Measurements from ENCODE around the gene LSM14A.
"Not testable (repeated sequence)": the region's sequence is repeated elsewhere in the genome, so short reads cannot be mapped to it uniquely, and the experiment has no call there.

LSM14A gene

DNA sequence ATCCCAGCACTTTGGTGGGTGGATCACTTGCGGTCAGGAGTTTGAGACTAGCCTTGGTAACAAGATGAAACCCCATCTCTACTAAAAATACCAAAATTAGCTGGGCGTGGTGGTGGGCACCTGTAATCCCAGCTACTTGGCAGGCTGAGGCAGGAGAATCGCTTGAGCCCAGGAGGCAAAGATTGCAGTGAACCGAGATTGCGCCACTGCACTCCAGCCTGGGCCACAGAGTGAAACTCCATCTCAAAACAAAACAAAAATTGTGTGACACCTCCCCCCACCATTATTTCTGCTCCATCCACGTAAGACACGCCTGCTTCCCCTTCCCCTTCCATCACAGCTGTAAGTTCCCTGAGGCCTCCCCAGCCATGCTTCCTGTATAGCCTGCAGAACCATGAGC lies 13.3 kb upstream of the LSM14A start:
- not testable (repeated sequence) for DNase-seq (ENCODE audit: low spot score)

DNA sequence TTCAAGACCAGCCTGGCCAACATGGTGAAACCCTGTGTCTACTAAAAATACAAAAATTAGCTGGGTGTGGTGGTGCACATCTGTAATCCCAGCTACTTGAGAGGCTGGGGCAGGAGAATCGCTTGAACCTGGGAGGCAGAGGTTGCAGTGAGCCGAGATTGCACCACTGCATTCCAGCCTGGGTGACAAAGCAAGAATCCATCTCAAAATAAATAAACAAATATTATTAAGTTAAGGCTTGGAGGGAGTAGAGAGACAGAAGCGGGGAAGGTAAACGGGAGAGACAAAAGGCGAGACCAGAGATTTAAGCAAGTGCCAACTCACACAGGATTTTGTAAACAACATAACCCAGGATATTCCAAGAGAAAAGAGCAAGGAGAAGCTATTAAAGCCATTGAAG lies 12.8 kb upstream of the LSM14A start:
- DNase-seq (ENCODE audit: low spot score): not testable (repeated sequence)

DNA sequence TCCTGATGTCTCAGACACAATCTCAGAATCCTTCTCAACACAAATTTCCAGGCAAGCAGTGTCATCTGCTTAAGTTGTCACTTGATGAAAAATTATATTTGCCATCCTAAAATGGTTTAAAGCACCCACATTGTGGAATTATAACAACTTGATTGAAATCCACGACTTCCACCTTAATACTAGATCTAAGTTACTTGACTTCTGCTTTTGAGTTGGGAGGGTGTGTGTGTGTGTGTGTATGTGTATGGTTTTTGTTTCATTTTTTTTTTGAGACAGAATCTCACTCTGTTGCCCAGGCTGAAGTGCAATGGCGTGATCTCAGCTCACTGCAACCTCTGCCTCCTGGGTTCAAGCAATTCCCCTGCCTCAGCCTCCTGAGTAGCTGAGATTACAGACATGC lies 10.4 kb upstream of the LSM14A start:
- not testable (repeated sequence) for DNase-seq (ENCODE audit: low spot score)

DNA sequence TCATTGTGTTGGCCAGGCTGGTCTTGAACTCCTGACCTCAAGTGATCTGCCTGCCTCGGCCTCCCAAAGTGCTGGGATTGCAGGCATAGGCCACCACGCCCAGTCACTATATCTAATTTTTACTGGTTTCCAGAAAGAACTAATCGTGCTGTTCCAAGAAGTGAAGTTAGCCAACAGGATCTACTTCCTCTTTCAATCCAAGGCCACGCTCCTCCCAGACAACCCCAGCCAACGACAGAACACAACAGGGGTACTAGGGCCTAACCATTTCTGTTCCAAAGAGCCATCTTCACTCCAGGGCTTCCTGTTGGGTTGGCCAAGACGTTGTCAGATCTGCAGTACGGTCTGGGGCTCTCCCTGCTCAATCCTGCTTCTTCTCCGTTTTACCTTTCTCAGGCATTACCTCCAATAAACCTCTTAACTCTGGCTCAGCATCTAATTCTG lies 7.0 kb upstream of the LSM14A start:
- DNase-seq (ENCODE audit: low spot score): no peak

DNA sequence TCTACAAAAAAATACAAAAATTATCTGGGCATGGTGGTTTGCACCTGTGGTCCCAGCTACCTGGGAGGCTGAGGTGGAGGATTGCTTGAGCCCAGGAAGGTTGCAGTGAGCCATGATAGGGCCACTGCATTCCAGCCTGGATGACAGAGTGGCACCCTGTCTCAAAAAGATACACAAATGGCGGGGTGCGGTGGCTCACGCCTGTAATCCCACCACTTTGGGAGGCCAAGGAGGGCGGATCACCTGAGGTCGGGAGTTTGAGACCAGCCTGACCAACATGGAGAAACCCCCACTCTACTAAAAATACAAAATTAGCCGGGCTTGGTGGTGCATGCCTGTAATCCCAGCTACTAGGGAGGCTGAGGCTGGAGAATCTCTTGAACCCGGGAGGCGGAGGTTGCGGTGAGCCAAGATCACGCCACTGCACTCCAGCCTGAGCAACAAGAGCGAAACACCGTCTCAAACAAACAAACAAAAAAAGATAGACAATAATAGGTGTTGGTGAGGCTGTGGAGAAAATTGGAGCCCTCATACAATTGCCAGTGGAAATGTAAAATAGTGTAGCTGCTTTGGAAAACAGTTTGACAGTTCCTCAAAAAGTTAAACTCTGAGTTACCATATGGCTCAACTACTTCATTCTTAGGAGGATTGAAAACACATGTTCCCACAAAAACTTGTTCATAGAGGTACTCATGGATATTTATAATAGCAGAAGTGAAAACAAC lies 2.7 kb upstream of the LSM14A start:
- not testable (repeated sequence) for DNase-seq (ENCODE audit: low spot score)

DNA sequence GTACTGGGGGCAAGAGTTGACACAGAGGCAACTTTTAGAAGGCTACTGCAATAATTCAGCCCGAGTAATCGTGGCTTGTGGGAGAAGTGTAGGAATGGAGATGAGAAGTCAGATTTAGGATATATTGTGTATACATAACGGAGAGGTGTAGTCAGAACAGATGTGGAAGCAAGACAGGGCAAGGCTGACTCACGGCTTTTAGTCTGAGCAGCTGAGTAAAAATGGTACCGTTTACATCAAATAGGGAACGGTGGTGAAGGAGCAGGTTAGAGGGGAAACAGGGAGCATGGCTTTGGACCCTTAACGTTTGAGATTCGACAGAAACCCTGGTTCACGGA lies 796 bp upstream of the LSM14A start:
- DNase-seq (ENCODE audit: low spot score): no peak

DNA sequence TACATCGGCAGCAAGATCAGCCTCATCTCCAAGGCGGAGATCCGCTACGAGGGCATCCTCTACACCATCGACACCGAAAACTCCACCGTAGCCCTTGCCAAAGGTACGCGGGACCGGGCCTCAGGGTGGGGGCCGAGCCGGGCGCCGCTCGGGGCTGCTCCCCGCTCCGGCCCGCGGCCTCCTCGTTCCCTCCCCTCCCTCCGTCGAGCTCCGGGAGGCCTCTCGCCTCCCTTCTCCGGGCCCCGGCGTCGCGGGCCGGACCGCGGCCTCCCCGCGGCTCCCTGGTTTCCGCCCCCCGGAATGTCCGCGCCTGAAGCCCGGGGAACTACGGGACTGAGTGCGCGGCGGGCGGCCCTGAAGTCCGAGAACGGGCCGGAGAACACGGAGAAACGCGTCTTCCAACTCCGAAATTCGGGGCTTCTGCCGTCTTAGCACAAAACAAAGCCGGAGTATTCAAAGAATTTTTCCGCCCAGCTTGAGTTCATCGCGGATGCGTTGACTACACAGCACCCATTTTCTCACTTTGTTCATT lies 423 bp downstream of the LSM14A start:
- DNase-seq (ENCODE audit: low spot score): no peak

DNA sequence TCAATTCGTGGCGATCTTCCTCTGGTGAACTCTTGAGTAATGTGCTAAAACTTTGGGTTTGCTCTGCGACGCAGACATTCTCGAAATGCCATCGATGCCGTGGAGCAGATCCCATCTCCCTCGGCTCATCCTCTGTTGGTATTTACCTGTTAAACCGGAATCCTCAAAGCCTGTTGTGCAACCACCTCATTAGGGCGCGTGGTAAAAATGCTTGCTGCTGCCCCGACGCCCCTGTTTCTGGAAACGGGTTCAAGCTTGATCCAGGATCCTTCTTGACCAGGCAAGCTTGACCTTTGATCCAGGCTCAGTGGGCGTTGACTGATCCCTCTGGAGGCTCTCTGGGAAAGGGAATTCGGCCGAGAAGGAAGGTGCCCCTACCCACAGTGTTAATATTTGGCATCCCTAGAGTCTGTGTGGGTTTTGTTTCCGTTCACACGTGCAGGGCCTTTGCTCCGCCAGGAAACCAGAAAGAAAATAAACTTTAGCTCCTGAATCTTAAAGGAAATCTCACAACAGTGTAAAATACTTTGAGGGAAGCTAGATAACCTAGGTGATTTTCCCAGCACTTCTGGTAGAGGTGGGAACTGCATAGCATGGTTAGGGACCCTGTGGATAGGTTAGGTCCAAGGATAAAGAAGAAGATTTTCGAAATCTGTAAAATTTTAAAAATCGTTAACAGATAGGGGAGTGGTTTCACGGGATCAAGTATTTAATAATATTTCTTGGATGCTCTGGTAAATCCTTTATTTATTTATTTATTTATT lies 1.1 kb downstream of the LSM14A start:
- DNase-seq (ENCODE audit: low spot score): peak; percentile 26

DNA sequence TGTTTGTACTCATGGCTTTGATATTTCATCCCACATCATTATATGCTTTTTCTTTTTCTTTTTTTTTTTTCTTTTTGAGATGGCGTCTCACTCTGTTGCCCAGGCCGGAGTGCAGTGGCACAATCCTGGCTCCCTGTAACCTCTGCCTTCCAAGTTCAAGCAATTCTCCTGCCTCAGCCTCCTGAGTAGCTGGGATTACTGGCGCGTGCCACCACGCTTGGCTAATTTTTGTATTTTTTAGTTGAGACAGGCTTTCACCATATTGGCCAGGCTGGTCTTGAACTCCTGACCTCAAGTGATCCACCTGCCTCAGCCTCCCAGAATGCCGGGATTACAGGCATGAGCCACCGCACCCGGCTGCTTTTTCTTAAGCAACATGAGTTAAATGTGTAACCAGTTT lies 2.9 kb downstream of the LSM14A start:
- not testable (repeated sequence) for DNase-seq (ENCODE audit: low spot score)

DNA sequence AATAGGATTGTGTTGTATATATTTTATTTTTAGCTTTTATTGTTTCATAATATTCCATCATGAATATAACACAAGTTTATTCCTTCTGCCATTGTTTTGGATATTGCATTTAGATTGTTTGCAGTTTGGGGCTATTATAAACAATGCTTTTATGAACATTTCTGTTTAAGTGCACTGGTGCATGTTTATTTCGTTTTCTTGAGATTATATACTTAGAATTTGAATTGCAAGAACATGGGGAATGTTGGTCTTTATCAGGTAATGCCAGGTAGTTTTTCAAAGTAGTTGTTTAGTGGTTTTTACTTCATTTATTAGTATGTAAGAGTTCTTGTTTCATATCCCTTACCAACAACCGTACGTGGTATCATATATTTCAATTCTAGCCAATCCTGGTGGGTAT lies 4.3 kb downstream of the LSM14A start:
- no peak for DNase-seq (ENCODE audit: low spot score)

DNA sequence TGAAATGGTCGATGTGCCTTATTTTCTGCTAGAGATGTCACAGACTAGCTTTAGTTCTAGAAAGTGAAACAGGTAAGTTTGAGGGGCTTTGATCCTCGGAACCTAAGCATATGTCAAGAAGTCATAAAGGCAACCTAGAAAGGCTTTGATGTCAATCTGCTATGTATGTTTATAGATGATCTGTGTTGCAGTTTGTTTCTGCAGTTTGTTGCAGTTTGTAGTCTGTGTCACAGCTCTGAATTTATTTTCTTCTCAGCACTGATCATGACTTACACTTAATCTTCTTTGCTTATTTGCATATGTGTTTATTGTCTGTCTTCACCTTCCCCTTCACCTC lies 5.9 kb downstream of the LSM14A start:
- DNase-seq (ENCODE audit: low spot score): no peak

DNA sequence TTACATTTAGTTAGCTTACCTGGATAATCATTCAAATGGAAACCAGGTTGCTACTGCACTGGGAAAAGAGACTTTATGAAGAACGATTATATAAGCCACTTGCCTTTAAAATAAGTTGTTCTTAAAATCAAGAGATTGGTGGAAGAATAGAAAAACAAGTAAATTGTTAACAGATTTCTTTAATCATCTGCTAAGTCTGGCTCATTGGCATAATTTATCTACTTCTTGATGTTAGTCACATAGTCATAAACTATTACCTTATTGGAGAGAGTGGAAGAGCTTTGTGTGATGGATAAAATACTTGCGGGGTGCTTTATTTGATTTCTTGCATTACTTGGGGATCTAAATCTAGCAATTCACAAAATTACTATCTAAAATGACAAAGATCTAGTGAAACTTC lies 6.8 kb downstream of the LSM14A start:
- no peak for DNase-seq (ENCODE audit: low spot score)

DNA sequence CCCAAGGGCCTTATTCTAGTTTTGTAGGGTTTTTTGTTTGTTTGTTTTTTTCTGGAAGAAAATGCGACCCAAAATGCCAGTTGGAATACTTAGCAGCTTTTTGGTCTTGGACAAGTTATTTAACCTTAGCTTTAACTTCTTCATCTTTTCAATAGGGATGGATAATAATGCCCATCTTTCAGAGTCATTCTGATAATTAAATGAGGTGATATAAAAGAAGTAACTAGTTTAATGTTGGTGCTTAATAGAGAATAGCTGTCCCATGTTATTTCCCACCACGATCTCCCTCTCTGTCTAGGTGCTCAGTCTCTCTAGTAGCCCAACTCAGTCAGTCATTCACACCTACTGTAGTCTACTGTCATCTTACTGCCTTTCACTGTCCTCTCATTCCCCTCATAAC lies 8.0 kb downstream of the LSM14A start:
- no peak for DNase-seq (ENCODE audit: low spot score)

DNA sequence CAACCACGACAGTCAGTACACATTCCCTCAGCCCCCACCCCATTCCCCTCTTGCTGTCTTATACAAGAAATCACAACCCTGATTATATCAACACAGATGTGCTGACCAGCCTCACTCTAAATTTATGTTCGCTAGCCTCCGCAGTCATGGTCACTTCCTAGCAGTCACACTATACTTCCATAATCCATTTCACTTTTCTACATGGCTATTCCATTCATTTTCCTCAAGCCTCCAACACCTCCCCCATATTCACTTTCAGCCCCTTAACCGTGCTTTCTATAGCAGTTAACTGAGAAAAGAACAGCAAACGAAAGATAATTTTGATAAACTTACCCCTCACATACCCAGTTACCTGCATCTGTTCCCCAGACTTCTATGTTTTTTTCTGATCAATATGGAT lies 8.4 kb downstream of the LSM14A start:
- DNase-seq (ENCODE audit: low spot score): no peak

DNA sequence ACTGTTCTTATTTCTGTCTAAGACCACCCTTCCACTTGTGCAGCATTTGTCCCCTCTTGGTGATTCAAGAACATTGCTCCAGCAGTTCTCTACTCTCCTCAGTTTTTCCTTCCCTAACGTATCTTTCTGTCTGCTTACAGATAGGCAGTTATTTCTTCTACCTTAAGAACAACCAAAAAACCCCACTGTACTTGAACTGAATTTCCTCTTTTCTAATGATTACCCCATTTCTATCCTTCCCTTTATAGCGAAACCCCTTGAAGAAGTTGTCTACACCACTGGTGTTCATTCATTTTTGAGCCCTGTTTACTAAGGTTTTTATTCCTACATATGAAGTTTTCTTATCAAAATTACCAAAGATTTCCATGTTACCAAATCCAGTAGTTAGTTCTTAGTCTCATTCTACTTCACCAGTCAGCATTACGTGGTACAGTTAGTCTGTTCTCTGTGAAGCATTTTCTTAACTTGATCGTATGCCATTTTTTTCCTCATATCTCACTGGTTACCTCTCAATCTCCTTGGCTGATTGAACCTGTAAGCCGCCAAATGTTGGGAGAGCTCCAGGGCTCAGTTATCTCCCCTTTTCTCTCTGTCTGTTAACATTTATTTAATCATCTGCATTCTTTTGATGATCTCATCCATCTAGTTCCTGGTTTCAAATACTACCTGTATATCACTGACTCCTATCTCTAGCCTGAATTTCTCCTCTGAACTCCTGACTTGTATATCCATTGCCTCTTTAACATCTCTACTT lies 9.0 kb downstream of the LSM14A start:
- no peak for DNase-seq (ENCODE audit: low spot score)

DNA sequence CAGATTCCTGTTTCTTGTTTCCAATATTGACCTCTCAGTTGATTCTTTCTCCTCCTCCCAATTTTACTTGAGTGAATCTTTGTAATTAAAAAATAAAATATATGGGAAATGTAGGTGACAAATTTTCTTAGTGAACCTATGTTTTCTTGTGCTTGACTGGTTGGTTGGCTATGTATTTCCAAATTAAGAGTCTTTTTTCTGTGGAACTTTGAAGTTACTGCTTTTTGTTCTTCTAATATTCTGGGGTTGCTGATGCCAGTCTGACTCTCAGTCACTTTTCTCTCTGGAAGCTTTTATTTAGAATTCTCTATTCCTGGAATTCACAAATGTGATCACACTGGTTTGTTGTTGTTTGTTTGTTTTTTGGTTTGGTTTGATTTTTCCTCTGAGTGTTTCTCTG lies 9.8 kb downstream of the LSM14A start:
- DNase-seq (ENCODE audit: low spot score): no peak

DNA sequence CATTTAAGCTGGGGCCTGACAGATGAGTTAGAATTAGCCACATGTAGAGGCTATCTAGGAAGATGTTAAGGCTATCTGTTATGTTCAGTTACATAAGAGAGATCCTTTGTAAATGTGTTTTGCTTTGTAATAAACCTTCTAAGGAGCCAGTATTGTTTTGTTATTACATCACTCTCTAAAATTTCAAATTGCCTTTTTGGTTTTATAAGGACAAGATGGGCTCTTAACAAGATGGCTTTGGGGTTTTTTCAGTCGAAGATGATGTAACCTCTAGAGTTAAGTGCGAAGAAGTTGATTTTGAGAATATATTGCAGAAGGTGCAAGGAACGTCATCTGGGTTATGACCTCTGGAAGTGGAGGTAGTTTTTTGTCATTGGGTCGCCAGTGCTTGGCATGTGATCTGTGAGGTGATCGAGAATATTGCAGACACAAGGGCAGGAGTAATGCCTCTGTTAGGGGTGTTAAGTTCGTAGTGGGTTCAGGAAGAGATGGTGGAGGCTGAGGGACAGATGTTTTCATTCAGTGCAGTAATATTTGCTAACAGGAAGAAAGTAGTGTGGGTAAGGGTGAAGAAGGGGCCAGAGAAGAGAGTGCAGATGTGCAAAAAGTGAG lies 12.7 kb downstream of the LSM14A start:
- no peak for DNase-seq (ENCODE audit: low spot score)

DNA sequence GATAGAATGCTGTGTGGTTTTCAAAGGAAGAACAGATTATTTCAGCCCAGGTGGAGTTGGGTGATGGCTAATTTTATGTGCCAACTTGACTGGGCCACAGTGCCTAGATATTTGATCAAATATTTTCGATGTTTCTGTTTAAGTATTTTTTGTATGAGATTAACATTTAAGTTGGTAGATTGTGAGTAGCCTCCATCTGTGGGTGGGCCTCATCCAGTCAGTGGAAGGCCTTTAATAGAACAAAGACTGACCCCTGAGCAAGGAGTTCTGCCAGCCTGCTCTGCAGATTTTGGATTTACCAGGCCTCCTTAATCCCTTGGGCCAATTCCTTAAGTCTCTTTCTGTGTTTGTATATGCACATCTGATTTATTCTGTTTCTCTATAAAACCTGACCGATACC lies 13.9 kb downstream of the LSM14A start:
- no peak for DNase-seq (ENCODE audit: low spot score)

DNA sequence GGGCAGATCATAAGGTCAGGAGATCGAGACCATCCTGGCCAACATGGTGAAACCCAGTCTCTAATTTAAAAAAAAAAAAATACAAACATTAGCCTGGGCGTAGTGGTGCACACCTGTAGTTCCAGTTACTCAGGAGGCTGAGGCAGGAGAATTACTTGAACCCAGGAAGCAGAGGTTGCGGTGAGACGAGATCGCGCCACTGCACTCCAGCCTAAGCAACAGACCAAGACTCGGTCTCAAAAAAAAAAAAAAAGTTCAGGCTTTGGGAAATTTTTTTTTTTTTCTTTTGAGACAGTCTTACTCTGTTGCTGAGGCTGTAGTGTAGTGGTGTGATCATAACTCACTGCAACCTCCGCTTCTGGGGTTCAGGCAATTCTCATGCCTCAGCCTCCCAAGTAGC lies 14.7 kb downstream of the LSM14A start:
- DNase-seq (ENCODE audit: low spot score): no peak

DNA sequence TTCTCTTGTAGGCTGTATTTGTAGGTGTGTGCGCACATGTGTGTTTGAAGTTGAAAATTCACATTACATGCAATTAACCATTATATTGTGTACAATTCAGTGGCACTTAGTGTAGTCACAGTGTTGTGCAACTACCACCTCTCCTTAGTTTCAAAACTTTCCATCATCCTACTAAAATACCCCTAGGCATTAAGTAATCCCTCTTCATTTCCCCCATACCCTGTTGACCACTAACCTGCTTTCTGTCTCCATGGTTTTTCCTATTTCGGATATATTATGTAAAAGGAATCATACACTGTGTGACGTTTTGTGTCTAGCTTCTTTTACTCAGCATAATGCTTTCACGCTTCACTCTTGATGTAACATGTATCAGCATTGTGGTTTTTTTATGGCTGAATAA lies 16.1 kb downstream of the LSM14A start:
- no peak for DNase-seq (ENCODE audit: low spot score)

DNA sequence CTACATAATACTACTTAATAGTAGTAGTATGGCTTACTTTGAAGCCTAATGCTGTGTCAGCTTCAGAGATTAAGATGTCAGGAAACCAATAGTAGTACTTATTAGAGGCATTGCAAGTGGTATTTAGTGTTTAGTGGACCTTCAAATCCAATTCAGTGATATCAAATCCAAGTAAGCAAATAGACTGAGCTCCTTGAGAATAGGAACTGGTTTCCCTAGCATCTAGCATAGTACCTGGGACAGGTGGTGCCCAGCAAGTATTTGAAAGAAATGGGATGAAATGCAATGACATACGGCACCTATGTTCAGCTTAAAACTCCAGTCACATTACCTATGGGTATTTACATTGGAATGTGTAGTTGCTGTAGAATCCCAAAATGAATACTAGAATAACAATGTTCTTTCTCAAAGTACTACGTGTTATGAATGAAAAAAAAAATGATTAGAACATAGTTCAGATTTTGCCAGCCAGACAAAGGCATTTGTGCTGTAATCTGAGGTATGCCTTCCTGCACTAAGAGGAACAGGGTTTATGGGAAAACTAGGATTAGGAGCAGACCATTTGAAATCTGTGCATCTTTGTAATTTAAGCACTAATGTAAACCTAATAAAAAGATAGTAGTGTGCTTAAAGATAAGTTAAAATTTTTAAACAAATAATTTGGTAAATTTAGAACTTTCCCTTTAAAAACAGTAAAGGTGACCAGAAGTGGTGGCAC lies 17.1 kb downstream of the LSM14A start:
- no peak for DNase-seq (ENCODE audit: low spot score)

DNA sequence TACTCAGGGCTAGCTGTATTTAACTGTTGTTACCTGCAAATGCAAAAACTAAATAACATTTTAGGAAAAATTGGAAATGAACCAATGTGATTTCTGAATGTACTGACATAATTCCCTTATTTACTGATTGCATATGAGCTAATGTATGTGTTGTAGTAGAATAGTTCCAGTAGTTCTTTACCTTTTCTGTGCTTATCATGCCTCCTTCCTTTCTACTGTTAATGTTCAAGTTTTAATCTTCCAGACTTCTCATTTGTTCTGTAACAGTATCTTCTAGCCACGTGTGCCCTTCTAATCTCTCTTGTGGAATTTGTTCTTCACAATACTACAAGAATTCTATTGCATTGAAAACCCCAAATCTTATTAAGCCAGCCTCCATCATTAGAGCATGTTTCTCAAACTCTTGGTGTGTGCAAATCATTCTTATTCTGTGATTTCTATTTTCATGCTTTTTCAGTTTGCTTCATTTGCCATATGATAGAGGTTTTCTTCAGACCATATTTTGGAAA lies 17.7 kb downstream of the LSM14A start:
- no peak for DNase-seq (ENCODE audit: low spot score)

Data from globus pallidus (tissue), 1 donor.